HepG2 (cell line): ENCODE data around the gene ARL8A. TPM values are rescaled to one million over a fixed set of nuclear protein-coding genes. Genes with fewer than 3 reads are reported as not detected.

Experiments used
- BATF2 ChIP-seq: sonication (generic); formaldehyde crosslinking; IDR thresholded peaks from 2 replicates; pipeline ENCODE4 v1.8.0; 2022; ENCODE audit warnings: mild to moderate bottlenecking, missing genetic modification reagents, moderate library complexity
- DMAP1 ChIP-seq: IDR thresholded peaks from 2 replicates; pipeline ENCODE4 v1.6.1; 2016
- FOXO1 ChIP-seq: sonication (generic); formaldehyde crosslinking; IDR thresholded peaks from 2 replicates; pipeline ENCODE4 v1.4.0; 2020; ENCODE audit warnings: missing genetic modification reagents
- FOXP4 ChIP-seq: sonication (generic); formaldehyde crosslinking; IDR thresholded peaks from 2 replicates; pipeline ENCODE4 v1.4.0; 2020; ENCODE audit warnings: missing genetic modification reagents
- GFI1 ChIP-seq: sonication (generic); formaldehyde crosslinking; IDR thresholded peaks from 2 replicates; pipeline ENCODE4 v1.5.0; 2020; ENCODE audit warnings: missing genetic modification reagents, mild to moderate bottlenecking, borderline replicate concordance
- HDAC1 ChIP-seq: sonication (generic); formaldehyde crosslinking; IDR thresholded peaks from 2 replicates; pipeline ENCODE4 v1.5.1; 2020; ENCODE audit warnings: mild to moderate bottlenecking, missing genetic modification reagents
- JDP2 ChIP-seq: sonication (generic); formaldehyde crosslinking; IDR thresholded peaks from 2 replicates; pipeline ENCODE4 v1.8.1; 2022; ENCODE audit warnings: missing genetic modification reagents, borderline replicate concordance
- KDM2A ChIP-seq: sonication (generic); formaldehyde crosslinking; IDR thresholded peaks from 2 replicates; pipeline ENCODE4 v1.4.0; 2020; ENCODE audit warnings: low read depth, missing genetic modification reagents, borderline replicate concordance
- MAX ChIP-seq: IDR thresholded peaks from 2 replicates; pipeline ENCODE4 v1.6.1; 2012; ENCODE audit warnings: inconsistent platforms
- MAZ ChIP-seq, 2 experiments: sonication (generic) in 1 of 2; formaldehyde crosslinking in 1 of 2; IDR thresholded peaks; 2 replicates each; pipeline versions ENCODE4 v1.5.0 to v1.6.1; 2012 to 2020; ENCODE audit warnings: low read depth in 2 of 2, mild to moderate bottlenecking in 2 of 2, borderline replicate concordance in 1 of 2, improper control_type of control experiment in 1 of 2, low read length in 1 of 2, missing genetic modification reagents in 1 of 2, moderate library complexity in 1 of 2
- MLX ChIP-seq: IDR thresholded peaks from 2 replicates; pipeline ENCODE4 v1.6.1; 2016
- NFYC ChIP-seq: IDR thresholded peaks from 2 replicates; pipeline ENCODE4 v1.6.1; 2016; ENCODE audit warnings: missing genetic modification reagents, missing compliant biosample characterization
- POLR2AphosphoS5 ChIP-seq: IDR thresholded peaks from 2 replicates; pipeline ENCODE4 v1.6.1; 2012; ENCODE audit warnings: low read depth, low read length
- PRDM15 ChIP-seq: sonication (generic); formaldehyde crosslinking; IDR thresholded peaks from 2 replicates; pipeline ENCODE4 v1.4.0; 2020; ENCODE audit warnings: missing genetic modification reagents
- TOE1 ChIP-seq: sonication (generic); formaldehyde crosslinking; IDR thresholded peaks from 2 replicates; pipeline ENCODE4 v1.4.0; 2020; ENCODE audit warnings: mild to moderate bottlenecking, missing genetic modification reagents
- ZFP37 ChIP-seq: sonication (generic); formaldehyde crosslinking; IDR thresholded peaks from 2 replicates; pipeline ENCODE4 v1.4.0; 2020; ENCODE audit warnings: missing genetic modification reagents, borderline replicate concordance
- ZMYM4 ChIP-seq: sonication (generic); formaldehyde crosslinking; IDR thresholded peaks from 2 replicates; pipeline ENCODE4 v1.8.1; 2023; ENCODE audit warnings: mild to moderate bottlenecking, missing genetic modification reagents
- ZNF460 ChIP-seq: sonication (generic); formaldehyde crosslinking; IDR thresholded peaks from 2 replicates; pipeline ENCODE4 v1.5.1; 2020; ENCODE audit warnings: missing genetic modification reagents, mild to moderate bottlenecking, borderline replicate concordance
- ZNF639 ChIP-seq: conservative IDR thresholded peaks from 2 replicates; pipeline ENCODE4 v1.6.1; 2018; ENCODE audit warnings: missing genetic modification reagents
- ZNF772 ChIP-seq: sonication (generic); formaldehyde crosslinking; IDR thresholded peaks from 2 replicates; pipeline ENCODE4 v1.5.0; 2020; ENCODE audit warnings: mild to moderate bottlenecking, missing genetic modification reagents
- polyA plus RNA-seq, 8 experiments: library from polyadenylated mRNA; depleted of rRNA in 3 of 8; stranded (reverse) in 7 of 8; unstranded in 1 of 8; fragments of >200 nt; fragmentation: Illumina TruSeq in 4 of 8; extraction: Trizol in 4 of 8; gene quantifications; 2 replicates each; pipeline versions ENCODE4 v1.2.1 to v1.2.3, GENCODE V29; 2011 to 2016; ENCODE audit warnings: low read depth in 4 of 8, missing spikeins in 1 of 8, mixed read lengths in 1 of 8; ENCODE audit not compliant: insufficient read depth in 1 of 8
- total RNA-seq, 5 experiments: library from RNA; depleted of rRNA; stranded (reverse); fragments of >200 nt; fragmentation: Illumina TruSeq; extraction: Trizol; gene quantifications; 2 replicates each; pipeline ENCODE4 v1.2.3, GENCODE V29; 2016; ENCODE audit warnings: low read depth in 1 of 5

The ARL8A gene
- total and polyA plus RNA-seq, 2 of the 13 experiments (the other 11 are each of a cell fraction or from before 2014, with no cell fraction given), result 2.7 to 23.4 TPM

- TF ChIP-seq NFYC (CRISPR knock-in tag) (peak; percentile 63), DMAP1 (peak; percentile 34; the same call in 1 of the 2 replicates), TOE1 (no peak; the same call in 1 of the 2 replicates), FOXP4 (CRISPR knock-in tag) (peak; percentile 82), POLR2AphosphoS5 (peak; percentile 76), ZNF772 (CRISPR knock-in tag) (peak; percentile 84), ZMYM4 (CRISPR knock-in tag) (peak; percentile 74), JDP2 (CRISPR knock-in tag) (no peak; the same call in 1 of the 2 replicates), ZNF460 (CRISPR knock-in tag) (no peak), HDAC1 (CRISPR knock-in tag) (no peak; the same call in none of the 2 replicates), MAZ (IDR thresholded peaks at IDR 0.05; ENCODE audit: borderline replicate concordance, low read depth, low read length) (peak; percentile 76; the same call in 1 of the 2 replicates), MAZ (CRISPR knock-in tag; IDR thresholded peaks at IDR 0.05; ENCODE audit: low read depth) (peak; percentile 81), ZFP37 (CRISPR knock-in tag) (peak; percentile 88; the same call in 1 of the 2 replicates), MLX (peak; percentile 78), GFI1 (CRISPR knock-in tag) (peak; percentile 60; the same call in 1 of the 2 replicates), PRDM15 (no peak), BATF2 (CRISPR knock-in tag) (0 out of 2 replicates have a peak, but pooled peaks have one; percentile 9), FOXO1 (peak; percentile 73; the same call in 1 of the 2 replicates), KDM2A (CRISPR knock-in tag) (peak; percentile 51; the same call in 1 of the 2 replicates), MAX (peak; percentile 93), ZNF639 (0 out of 2 replicates have a peak, but pooled peaks have one; percentile 20)
Observed at GRCh38 chr1:202085682-202086373, 58.7 kb downstream of the ARL8A start (continued).
